Neuronal stem cell (in vitro differentiated cells): ENCODE results near the gene CAPN1. TPM values are rescaled to one million over a fixed set of nuclear protein-coding genes. Genes with fewer than 3 reads are reported as not detected.
A peak's percentile ranks its signal among the peaks of the same experiment; 100 is the strongest.

ENCODE experiments used
- DNase-seq: peaks from one replicate; pipeline ENCODE4 v3.0.0-alpha.2; 2013; ENCODE audit warnings: low spot score
- H2AFZ ChIP-seq: one replicate; pipeline ENCODE4 v1.6.1; 2013; ENCODE audit warnings: mild to moderate bottlenecking, low read length, inconsistent platforms
- H2AK5ac ChIP-seq: 2 replicates; pipeline ENCODE4 v1.6.1; 2013; ENCODE audit warnings: low read depth, mild to moderate bottlenecking, inconsistent platforms, low read length, moderate library complexity, mixed read lengths
- H2BK120ac ChIP-seq: 2 replicates; pipeline ENCODE4 v1.6.1; 2013; ENCODE audit warnings: low read depth, mild to moderate bottlenecking, inconsistent platforms, low read length, moderate library complexity, mixed read lengths
- H2BK12ac ChIP-seq: one replicate; pipeline ENCODE4 v1.6.1; 2013; ENCODE audit warnings: low read length, inconsistent platforms
- H2BK15ac ChIP-seq: 2 replicates; pipeline ENCODE4 v1.6.1; 2013; ENCODE audit warnings: mild to moderate bottlenecking, low read length, inconsistent platforms, mixed read lengths
- H2BK5ac ChIP-seq: one replicate; pipeline ENCODE4 v1.6.1; 2013; ENCODE audit warnings: inconsistent platforms, mild to moderate bottlenecking, low read length, moderate library complexity
- H3K14ac ChIP-seq: one replicate; pipeline ENCODE4 v1.6.1; 2013; ENCODE audit warnings: low read length, inconsistent platforms
- H3K18ac ChIP-seq: 2 replicates; pipeline ENCODE4 v1.6.1; 2013; ENCODE audit warnings: low read length, inconsistent platforms
- H3K23ac ChIP-seq: 2 replicates; pipeline ENCODE4 v1.6.1; 2013; ENCODE audit warnings: low read depth, mild to moderate bottlenecking, mixed read lengths, low read length, inconsistent platforms; ENCODE audit not compliant: poor library complexity
- H3K27ac ChIP-seq: replicated peaks from 3 replicates; pipeline ENCODE4 v1.5.1; 2013; ENCODE audit warnings: low read length, inconsistent platforms
- H3K27me3 ChIP-seq, 3 experiments: 2 replicates each; pipeline ENCODE4 v1.6.1; 2013; ENCODE audit warnings: low read length in 3 of 3, mild to moderate bottlenecking in 2 of 3, inconsistent platforms in 1 of 3, low read depth in 1 of 3, mixed read lengths in 1 of 3, moderate library complexity in 1 of 3; ENCODE audit not compliant: control insufficient read depth in 3 of 3, insufficient read depth in 3 of 3
- H3K36me3 ChIP-seq, 2 donors: replicated peaks in 1 of 2; 2 replicates each; pipeline ENCODE4 v1.6.1; 2013; ENCODE audit warnings: low read length in 2 of 2; ENCODE audit not compliant: control insufficient read depth in 2 of 2, insufficient read depth in 2 of 2
- H3K4ac ChIP-seq: 2 replicates; pipeline ENCODE4 v1.6.1; 2013; ENCODE audit warnings: inconsistent platforms, mild to moderate bottlenecking, low read length, moderate library complexity
- H3K4me1 ChIP-seq, 2 donors: 1 replicate in 1 of 2; 2 replicates in 1 of 2; pipeline ENCODE4 v1.6.1; 2013; ENCODE audit warnings: low read length in 2 of 2, low read depth in 1 of 2; ENCODE audit not compliant: control insufficient read depth in 2 of 2, insufficient read depth in 1 of 2
- H3K4me2 ChIP-seq: one replicate; pipeline ENCODE4 v1.6.1; 2013; ENCODE audit warnings: mild to moderate bottlenecking, low read length, inconsistent platforms; ENCODE audit not compliant: insufficient read depth, poor library complexity, severe bottlenecking
- H3K4me3 ChIP-seq, 2 donors: 2 replicates each; pipeline ENCODE4 v1.5.1; 2013; ENCODE audit warnings: low read length in 2 of 2, mild to moderate bottlenecking in 2 of 2, inconsistent platforms in 1 of 2, moderate library complexity in 1 of 2
- H3K79me1 ChIP-seq: one replicate; pipeline ENCODE4 v1.6.1; 2013; ENCODE audit warnings: low read depth, mild to moderate bottlenecking, inconsistent platforms, low read length, moderate library complexity
- H3K9ac ChIP-seq: one replicate; pipeline ENCODE4 v1.6.1; 2013; ENCODE audit warnings: mild to moderate bottlenecking, low read depth, low read length, inconsistent platforms; ENCODE audit not compliant: poor library complexity
- H3K9me3 ChIP-seq, 2 donors: replicated peaks in 1 of 2; 2 replicates each; pipeline versions ENCODE3 to v1.6.1; 2013; ENCODE audit warnings: low read length in 2 of 2, mild to moderate bottlenecking in 2 of 2, inconsistent platforms in 1 of 2, low read depth in 1 of 2, mixed read lengths in 1 of 2, moderate library complexity in 1 of 2; ENCODE audit not compliant: control insufficient read depth in 2 of 2, insufficient read depth in 1 of 2
- H4K8ac ChIP-seq: one replicate; pipeline ENCODE4 v1.6.1; 2013; ENCODE audit warnings: low read depth, mild to moderate bottlenecking, inconsistent platforms, low read length, moderate library complexity
- H4K91ac ChIP-seq: one replicate; pipeline ENCODE4 v1.6.1; 2013; ENCODE audit warnings: low read length, low read depth, mild to moderate bottlenecking, inconsistent platforms; ENCODE audit not compliant: poor library complexity
- WGBS, 2 donors: extraction: QIAGEN DNeasy Blood & Tissue Kit; methylation state at CpG; one replicate each; pipeline ENCODE4 v1.1.7; 2013; ENCODE audit warnings: missing lambda C conversion rate in 2 of 2, mixed read lengths in 1 of 2; ENCODE audit not compliant: insufficient read length in 2 of 2, insufficient replicate concordance in 1 of 2; ENCODE audit errors: extremely low coverage in 2 of 2; 5-methylcytosine and 5-hydroxymethylcytosine counted together
- small RNA-seq: library from polyadenylated mRNA; stranded (forward); fragments of <200 nt; extraction: miRNeasy Mini kit (QIAGEN cat#:217004); gene quantifications from one replicate; pipeline ENCODE3, GENCODE V24; 2013; ENCODE audit not compliant: insufficient read depth

Gene CAPN1

DNA sequence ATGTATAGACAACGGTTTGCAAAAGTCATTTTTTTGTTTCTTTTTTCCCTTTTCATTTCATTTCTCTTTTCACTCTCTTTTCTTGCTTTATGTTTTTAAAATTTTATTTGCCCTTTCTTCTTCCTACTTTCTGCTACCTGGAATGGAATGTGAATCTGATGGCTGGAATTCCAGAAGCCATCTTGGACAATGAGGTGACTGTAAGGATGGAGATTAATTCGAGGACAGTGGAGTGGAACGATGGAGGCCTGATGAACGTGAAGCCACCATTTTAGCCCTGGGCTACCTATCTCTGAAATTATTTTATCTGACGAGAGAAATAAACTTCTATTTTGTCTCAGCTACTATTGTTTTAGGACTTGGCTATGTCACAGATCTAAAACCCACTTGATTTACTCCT is 77.3 kb downstream of the CAPN1 start:
- H3K36me3 ChIP-seq, result peaks cover 0 to 4% of the 10 kb centered on the region in 2 donors
- no peak overlapping the region for H4K8ac ChIP-seq
- H3K4me1 ChIP-seq, result peaks cover 2 to 7% of the 10 kb centered on the region in 2 donors
- no peak overlapping the region for H3K9ac ChIP-seq
- H3K27me3 ChIP-seq, result no peaks in the 10 kb centered on the region
- H2AFZ ChIP-seq, result no peak overlapping the region
- no peak overlapping the region for H3K18ac ChIP-seq
- H3K14ac ChIP-seq, result no peak overlapping the region
- H3K79me1 ChIP-seq, result peaks cover 4% of the 10 kb centered on the region
- no peak overlapping the region for H3K4me3 ChIP-seq
- no peak overlapping the region for H4K91ac ChIP-seq
- H2BK120ac ChIP-seq, result no peak overlapping the region
- no peak overlapping the region for H2BK12ac ChIP-seq
- H2BK5ac ChIP-seq, result no peak overlapping the region
- H3K4ac ChIP-seq, result no peak overlapping the region
- no CpG with 5 or more reads among the region's 5 CpGs for WGBS, 2 donors
- no peak for DNase-seq
- no peak overlapping the region for H2BK15ac ChIP-seq
- H3K27ac ChIP-seq, result no peak overlapping the region
- H3K4me2 ChIP-seq, result no peak overlapping the region
- no peak overlapping the region for H3K23ac ChIP-seq
- no peaks in the 10 kb centered on the region for H3K9me3 ChIP-seq
- no peak overlapping the region for H2AK5ac ChIP-seq

- H2BK15ac ChIP-seq, result no peak overlapping the region
- no peak overlapping the region for H4K91ac ChIP-seq
- no peak overlapping the region for H3K27ac ChIP-seq
- no peak overlapping the region for H3K23ac ChIP-seq
- H3K4ac ChIP-seq, result no peak overlapping the region
- peaks cover 2 to 7% of the 10 kb centered on the region in 2 donors for H3K4me1 ChIP-seq
- no CpG with 5 or more reads among the region's 17 CpGs for WGBS, 2 donors
- no peak overlapping the region for H4K8ac ChIP-seq
- H2BK12ac ChIP-seq, result no peak overlapping the region
- no peak for DNase-seq
- H3K4me3 ChIP-seq, result no peak overlapping the region
- H2AK5ac ChIP-seq, result no peak overlapping the region
- H3K79me1 ChIP-seq, result peaks cover 5% of the 10 kb centered on the region
- no peaks in the 10 kb centered on the region for H3K9me3 ChIP-seq
- no peak overlapping the region for H2BK120ac ChIP-seq
- H3K18ac ChIP-seq, result no peak overlapping the region
- peaks cover 0 to 15% of the 10 kb centered on the region in 2 donors for H3K36me3 ChIP-seq
- no peak overlapping the region for H3K4me2 ChIP-seq
- H2AFZ ChIP-seq, result no peak overlapping the region
- no peak overlapping the region for H3K9ac ChIP-seq
- H2BK5ac ChIP-seq, result no peak overlapping the region
- no peaks in the 10 kb centered on the region for H3K27me3 ChIP-seq
- no peak overlapping the region for H3K14ac ChIP-seq
These were observed 78.6 kb downstream of the CAPN1 start for GRCh38 chr11:65260302-65260701.

- H3K27ac ChIP-seq, result no peak overlapping the region
- peaks cover 0 to 22% of the 10 kb centered on the region in 2 donors for H3K36me3 ChIP-seq
- H3K9me3 ChIP-seq, result no peaks in the 10 kb centered on the region
- H4K8ac ChIP-seq, result peak overlapping the region; percentile 9
- peaks cover 2 to 7% of the 10 kb centered on the region in 2 donors for H3K4me1 ChIP-seq
- H3K23ac ChIP-seq, result no peak overlapping the region
- WGBS, 2 donors, result no CpG with 5 or more reads among the region's 26 CpGs
- DNase-seq, result no peak
- peak overlapping the region; percentile 94 for H2AFZ ChIP-seq
- H2BK12ac ChIP-seq, result no peak overlapping the region
- no peak overlapping the region for H4K91ac ChIP-seq
- peak overlapping the region; percentile 74 for H3K18ac ChIP-seq
- H3K79me1 ChIP-seq, result peaks cover 5% of the 10 kb centered on the region
- no peak overlapping the region for H2BK120ac ChIP-seq
- no peak overlapping the region for H3K14ac ChIP-seq
- H3K4ac ChIP-seq, result no peak overlapping the region
- no peak overlapping the region for H2BK15ac ChIP-seq
- H2BK5ac ChIP-seq, result no peak overlapping the region
- H3K4me3 ChIP-seq, result peak overlapping the region; percentile 77 to 85
- peak overlapping the region; percentile 60 for H3K4me2 ChIP-seq
- peak overlapping the region; percentile 78 for H3K9ac ChIP-seq
- H2AK5ac ChIP-seq, result no peak overlapping the region
- no peaks in the 10 kb centered on the region for H3K27me3 ChIP-seq
These were observed 79.2 kb downstream of the CAPN1 start for GRCh38 chr11:65260756-65261590.

Small RNA genes within 50 kb of the gene (small RNA-seq; reads per million reads assigned to genes)
- gene HIGD1AP10 (not detected), gene PDCL2P2 (not detected), gene RNU2-23P (not detected)
